GM19099 (cell line): ENCODE results near the gene RNASEL.

Experiments used
- POLR2A ChIP-seq: IDR thresholded peaks from 3 replicates; pipeline ENCODE4 v1.6.1; 2011; ENCODE audit warnings: low read depth; ENCODE audit not compliant: insufficient read length; ENCODE audit errors: extremely low read depth

The RNASEL gene

GRCh38 chr1:182610606-182611194 lies 21.6 kb upstream of the RNASEL start:
- TF ChIP-seq POLR2A = no peak

GRCh38 chr1:182608845-182609610 lies 20.0 kb upstream of the RNASEL start:
- TF ChIP-seq POLR2A = no peak

GRCh38 chr1:182608236-182608635 lies 19.2 kb upstream of the RNASEL start:
- no peak for TF ChIP-seq POLR2A

GRCh38 chr1:182607566-182607965 lies 18.5 kb upstream of the RNASEL start:
- no peak for TF ChIP-seq POLR2A

GRCh38 chr1:182604175-182605164 lies 15.4 kb upstream of the RNASEL start, which contains the start of gene RGS16:
Gene RGS16, minus strand, starts transcription at chr1:182604389. Its CDS starts 130 bp downstream, at chr1:182604259.
- TF ChIP-seq POLR2A = peak; percentile 99

GRCh38 chr1:182603646-182604174 lies 14.7 kb upstream of the RNASEL start:
- no peak for TF ChIP-seq POLR2A

- TF ChIP-seq POLR2A = peak; percentile 1
These were observed 14.0 kb upstream of the RNASEL start for GRCh38 chr1:182602935-182603645.

- no peak for TF ChIP-seq POLR2A
These were observed 12.9 kb upstream of the RNASEL start for GRCh38 chr1:182601913-182602312.

- no peak for TF ChIP-seq POLR2A
These were observed 12.3 kb upstream of the RNASEL start for GRCh38 chr1:182601416-182601786.

GRCh38 chr1:182600745-182601415 lies 11.8 kb upstream of the RNASEL start:
- no peak for TF ChIP-seq POLR2A

GRCh38 chr1:182600036-182600713 lies 11.1 kb upstream of the RNASEL start:
- TF ChIP-seq POLR2A = no peak

- TF ChIP-seq POLR2A = no peak
These were observed 10.3 kb upstream of the RNASEL start for GRCh38 chr1:182599339-182599738.

- peak; percentile 34 for TF ChIP-seq POLR2A
These were observed 9.2 kb upstream of the RNASEL start for GRCh38 chr1:182598296-182598695.
